Gastrocnemius medialis (tissue), 4 donors: ENCODE data around the gene PROSER2.

Source experiments
- POLR2A ChIP-seq, 2 donors: fragments of 450-650 bp; IDR thresholded peaks; one replicate each; pipeline ENCODE4 v1.6.1; 2017; ENCODE audit warnings: antibody characterized with exemption in 2 of 2, mild to moderate bottlenecking in 2 of 2, moderate library complexity in 2 of 2
- TF ChIP-seq, protein P1 (sequence below), 5 experiments: fragments of 450-650 bp in 3 of 5; fragments of 200-600 bp in 2 of 5; sonication (generic) in 2 of 5; IDR thresholded peaks in 4 of 5; conservative IDR thresholded peaks in 1 of 5; 1 replicate in 4 of 5; 2 replicates in 1 of 5; pipeline ENCODE4 v1.5.1; 2016 to 2019; ENCODE audit warnings: antibody characterized with exemption in 5 of 5, mild to moderate bottlenecking in 3 of 5, moderate library complexity in 3 of 5

DNA sequence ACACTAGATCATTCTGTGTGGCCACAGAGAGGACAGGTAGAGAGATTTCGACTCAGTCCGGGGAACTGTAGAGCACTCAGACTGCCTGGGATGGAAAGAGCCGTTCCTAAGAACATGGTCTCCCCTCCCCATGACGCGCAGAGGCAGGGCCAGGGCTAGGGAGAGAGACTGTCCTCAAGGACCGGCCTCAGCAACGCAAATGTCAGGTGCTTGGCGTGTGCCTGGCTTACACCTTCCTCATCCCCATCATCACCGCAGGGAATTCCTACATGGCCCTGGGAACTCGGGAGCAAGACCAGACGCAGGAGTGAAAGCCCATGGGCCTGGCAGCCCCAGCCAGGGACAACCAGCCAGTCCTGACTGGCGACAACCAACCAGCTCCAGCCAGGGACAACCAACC, 55.6 kb downstream of the PROSER2 start:
- TF ChIP-seq, protein P1, sequence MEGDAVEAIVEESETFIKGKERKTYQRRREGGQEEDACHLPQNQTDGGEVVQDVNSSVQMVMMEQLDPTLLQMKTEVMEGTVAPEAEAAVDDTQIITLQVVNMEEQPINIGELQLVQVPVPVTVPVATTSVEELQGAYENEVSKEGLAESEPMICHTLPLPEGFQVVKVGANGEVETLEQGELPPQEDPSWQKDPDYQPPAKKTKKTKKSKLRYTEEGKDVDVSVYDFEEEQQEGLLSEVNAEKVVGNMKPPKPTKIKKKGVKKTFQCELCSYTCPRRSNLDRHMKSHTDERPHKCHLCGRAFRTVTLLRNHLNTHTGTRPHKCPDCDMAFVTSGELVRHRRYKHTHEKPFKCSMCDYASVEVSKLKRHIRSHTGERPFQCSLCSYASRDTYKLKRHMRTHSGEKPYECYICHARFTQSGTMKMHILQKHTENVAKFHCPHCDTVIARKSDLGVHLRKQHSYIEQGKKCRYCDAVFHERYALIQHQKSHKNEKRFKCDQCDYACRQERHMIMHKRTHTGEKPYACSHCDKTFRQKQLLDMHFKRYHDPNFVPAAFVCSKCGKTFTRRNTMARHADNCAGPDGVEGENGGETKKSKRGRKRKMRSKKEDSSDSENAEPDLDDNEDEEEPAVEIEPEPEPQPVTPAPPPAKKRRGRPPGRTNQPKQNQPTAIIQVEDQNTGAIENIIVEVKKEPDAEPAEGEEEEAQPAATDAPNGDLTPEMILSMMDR (IDR thresholded peaks at IDR 0.05 in 4 of 5, conservative IDR thresholded peaks at IDR 0.05 in 1 of 5) = no peak
- TF ChIP-seq POLR2A (IDR thresholded peaks at IDR 0.05) = no peak
